AG04450 (cell line): Measurements from ENCODE around the gene PIBF1. TPM values are rescaled to one million over a fixed set of nuclear protein-coding genes. Genes with fewer than 3 reads are reported as not detected.

ENCODE experiments used
- CTCF ChIA-PET: fragments of 300-600, 350-600 bp; formaldehyde crosslinking; extraction: SDS; loops from one replicate; lab custom pipeline; 2022; ENCODE audit warnings: antibody characterized with exemption, inconsistent platforms; lab: Charles Lee
- POLR2A ChIA-PET: fragments of 350-600 bp; formaldehyde crosslinking; extraction: SDS; loops from one replicate; lab custom pipeline; 2021; ENCODE audit warnings: antibody characterized with exemption, inconsistent platforms; lab: Yijun Ruan, JAX
- DNase-seq: peaks from one replicate; pipeline ENCODE4 v3.0.0-alpha.2; 2011; ENCODE audit warnings: low read depth, low spot score
- H3K27ac ChIP-seq: one replicate; pipeline ENCODE4 v1.5.1; 2012; ENCODE audit warnings: low read depth, low read length, control low read depth
- H3K27me3 ChIP-seq: one replicate; pipeline ENCODE4 v1.6.0; 2012; ENCODE audit warnings: low read length; ENCODE audit not compliant: control insufficient read depth, insufficient read depth
- H3K4me3 ChIP-seq: 2 replicates; pipeline ENCODE4 v1.5.1; 2011; ENCODE audit warnings: mild to moderate bottlenecking, low read depth, low read length, control low read depth
- H3K9me3 ChIP-seq: 2 replicates; pipeline ENCODE4 v1.5.1; 2012; ENCODE audit warnings: low read length; ENCODE audit not compliant: control insufficient read depth, insufficient read depth
- CTCF ChIP-seq: IDR thresholded peaks from 2 replicates; pipeline ENCODE4 v1.5.1; 2011; ENCODE audit warnings: low read depth, low read length, control low read depth, inconsistent platforms
- polyA plus RNA-seq: library from polyadenylated mRNA; depleted of rRNA; stranded (reverse); fragments of >200 nt; gene quantifications from 2 replicates; pipeline ENCODE4 v1.2.3, GENCODE V29; 2011

Gene PIBF1
- polyA plus RNA-seq, 1 experiment: 11.9 TPM

GRCh38 chr13:73036566-73036965, 254.6 kb downstream of the PIBF1 start:
- ChIA-PET CTCF (no interaction called here), POLR2A (no interaction called here)
- no peak overlapping the region for H3K4me3 ChIP-seq
- no peaks in the 10 kb centered on the region for H3K9me3 ChIP-seq
- no peak for DNase-seq
- H3K27ac ChIP-seq: no peak overlapping the region
- TF ChIP-seq CTCF: no peak
- H3K27me3 ChIP-seq: no peaks in the 10 kb centered on the region

- Histone ChIP-seq H3K4me3 (no peak overlapping the region), H3K9me3 (no peaks in the 10 kb centered on the region), H3K27ac (no peak overlapping the region), H3K27me3 (no peaks in the 10 kb centered on the region)
- CTCF ChIA-PET: no interaction called here
- no peak for DNase-seq
- POLR2A ChIA-PET: no interaction called here
- TF ChIP-seq CTCF: no peak
Measured at GRCh38 chr13:73038064-73038463, 256.1 kb downstream of the PIBF1 start.

- POLR2A ChIA-PET: no interaction called here
- Histone ChIP-seq H3K4me3 (no peak overlapping the region), H3K27me3 (no peaks in the 10 kb centered on the region), H3K27ac (no peak overlapping the region), H3K9me3 (no peaks in the 10 kb centered on the region)
- TF ChIP-seq CTCF: no peak
- CTCF ChIA-PET: no interaction called here
- no peak for DNase-seq
Measured at GRCh38 chr13:73039201-73040108, 257.5 kb downstream of the PIBF1 start.

- POLR2A ChIA-PET: no interaction called here
- Histone ChIP-seq H3K9me3 (no peaks in the 10 kb centered on the region), H3K27me3 (no peaks in the 10 kb centered on the region), H3K4me3 (no peak overlapping the region), H3K27ac (no peak overlapping the region)
- CTCF ChIA-PET: no interaction called here
- no peak for DNase-seq
- TF ChIP-seq CTCF: no peak
Measured at GRCh38 chr13:73040484-73040883, 258.6 kb downstream of the PIBF1 start.

GRCh38 chr13:73040968-73041596, 259.1 kb downstream of the PIBF1 start:
- Histone ChIP-seq H3K27ac (no peak overlapping the region), H3K4me3 (no peak overlapping the region), H3K27me3 (no peaks in the 10 kb centered on the region), H3K9me3 (no peaks in the 10 kb centered on the region)
- CTCF ChIA-PET: interaction anchor here (0.6 kb wide), 2 partner anchors 89 to 669 kb away, joined by 5 read pairs; no protein-coding TSS in a partner anchor
- no peak for DNase-seq
- no peak for TF ChIP-seq CTCF
- POLR2A ChIA-PET: no interaction called here
